ENCODE results near the gene USP25.

GRCh38 chr21:15820852-15821379 is 91.1 kb downstream of the USP25 start:
- TF ChIP-seq POLR2AphosphoS5 (IDR thresholded peaks at IDR 0.05; ENCODE audit: low read depth, low read length) (no peak), REST (IDR thresholded peaks at IDR 0.05; ENCODE audit: insufficient read depth in 1 of 2, low read depth in 2 of 2, low read length in 2 of 2) (no peak), TAF1 (IDR thresholded peaks at IDR 0.05; ENCODE audit: borderline replicate concordance, insufficient read depth, low read length) (no peak), SIN3A (IDR thresholded peaks at IDR 0.05; ENCODE audit: borderline replicate concordance, insufficient read depth, low read length) (no peak), FOXP2 (optimal IDR thresholded peaks at IDR 0.05; ENCODE audit: borderline replicate concordance, extremely low read depth, extremely low read length, insufficient read depth) (no peak)

All from PFSK-1 (cell line).